GM21737 (cell line): ENCODE results near the gene ACOT8.
"Not testable (repeated sequence)": the region's sequence is repeated elsewhere in the genome, so short reads cannot be mapped to it uniquely, and the experiment has no call there.

Experiments used
- ATAC-seq: cut with Tn5 transposase; IDR thresholded peaks from one replicate; pipeline ENCODE4 v1.9.1; 2021; ENCODE audit warnings: mild to moderate bottlenecking, moderate library complexity; ENCODE audit not compliant: unreplicated experiment

ACOT8 gene

GRCh38 chr20:45857114-45857881 is at the start of gene ACOT8, which contains the start of gene ZSWIM3:
ACOT8 (minus strand) TSS chr20:45857392; CDS start chr20:45857315, 77 bp downstream.
ZSWIM3 (plus strand) TSS chr20:45857614; CDS start chr20:45857826, 212 bp downstream.
- peak; percentile 91 for ATAC-seq

- ATAC-seq, result no peak
These were observed 48.4 kb upstream of the ACOT8 start for GRCh38 chr20:45905505-45906079.

- ATAC-seq, result no peak
These were observed 47.7 kb upstream of the ACOT8 start for GRCh38 chr20:45904583-45905504.

GRCh38 chr20:45902199-45902701 is 45.1 kb upstream of the ACOT8 start:
- ATAC-seq, result no peak

GRCh38 chr20:45901332-45901731 is 44.1 kb upstream of the ACOT8 start:
- not testable (repeated sequence) for ATAC-seq

- ATAC-seq, result no peak
These were observed 42.0 kb upstream of the ACOT8 start for GRCh38 chr20:45899046-45899835.

- no peak for ATAC-seq
These were observed 41.1 kb upstream of the ACOT8 start for GRCh38 chr20:45898285-45898684.

GRCh38 chr20:45897692-45898091 is 40.5 kb upstream of the ACOT8 start:
- ATAC-seq, result no peak

GRCh38 chr20:45897289-45897688 is 40.1 kb upstream of the ACOT8 start:
- ATAC-seq, result no peak

GRCh38 chr20:45896641-45897161 is 39.5 kb upstream of the ACOT8 start:
- ATAC-seq, result no peak

- no peak for ATAC-seq
These were observed 37.6 kb upstream of the ACOT8 start for GRCh38 chr20:45894797-45895196.

GRCh38 chr20:45893831-45894230 is 36.6 kb upstream of the ACOT8 start:
- no peak for ATAC-seq

GRCh38 chr20:45892828-45893500 is 35.8 kb upstream of the ACOT8 start:
- ATAC-seq, result no peak

GRCh38 chr20:45892049-45892825 is 35.0 kb upstream of the ACOT8 start:
- no peak for ATAC-seq

GRCh38 chr20:45890985-45891983 is 34.1 kb upstream of the ACOT8 start, which contains the start of the genes CTSA and NEURL2:
CTSA (plus strand) TSS chr20:45891335; CDS start chr20:45891569, 234 bp downstream.
NEURL2 (minus strand) TSS chr20:45891208; CDS start chr20:45890991, 217 bp downstream.
- ATAC-seq, result peak; percentile 62

- ATAC-seq, result no peak
These were observed 33.1 kb upstream of the ACOT8 start for GRCh38 chr20:45890077-45890984.
